Frontal cortex (tissue), 4 donors: ENCODE results near the gene RNU6-9. TPM values are rescaled to one million over a fixed set of nuclear protein-coding genes. Genes with fewer than 3 reads are reported as not detected.

Experiments
- DNase-seq, 2 donors: peaks; one replicate each; pipeline ENCODE4 v3.0.0; 2012; ENCODE audit warnings: low spot score in 2 of 2
- FAIRE-seq: peaks from 2 replicates; lab custom pipeline; 2012; peaks lifted over from hg19 to GRCh38; lab: Jason Lieb, UNC
- total RNA-seq: library from RNA; depleted of rRNA; stranded (reverse); fragments of >200 nt; gene quantifications from one replicate; pipeline ENCODE4 v1.2.3, GENCODE V29; 2014
- donor health status: control.
- donor health status: control.
- donor health status: control.

The RNU6-9 gene
- total RNA-seq, 1 donor from 2014 or later: not detected

GRCh38 chr19:892243-892893 is 916 bp upstream of the RNU6-9 start:
- no peak for DNase-seq

GRCh38 chr19:896434-896833 is 3.1 kb downstream of the RNU6-9 start:
- DNase-seq: no peak
- no peak for FAIRE-seq

More at GRCh38 chr19:892243-892893, 916 bp upstream of the RNU6-9 start:
- FAIRE-seq: no peak

GRCh38 chr19:896999-897398 is 3.7 kb downstream of the RNU6-9 start:
- no peak for DNase-seq
- FAIRE-seq: no peak

GRCh38 chr19:897442-898039 is 4.3 kb downstream of the RNU6-9 start:
- DNase-seq (no peak), FAIRE-seq (no peak)

- FAIRE-seq: no peak
- DNase-seq: no peak
Observed at GRCh38 chr19:898663-899062, 5.4 kb downstream of the RNU6-9 start.

GRCh38 chr19:899336-900042 is 6.2 kb downstream of the RNU6-9 start:
- no peak for FAIRE-seq
- DNase-seq: no peak

GRCh38 chr19:900043-900301 is 6.7 kb downstream of the RNU6-9 start:
- DNase-seq (no peak), FAIRE-seq (no peak)

- no peak for FAIRE-seq
Observed at GRCh38 chr19:900302-901111, 7.2 kb downstream of the RNU6-9 start.

GRCh38 chr19:901216-902092 is 8.2 kb downstream of the RNU6-9 start:
- no peak for DNase-seq
- no peak for FAIRE-seq

More at GRCh38 chr19:900302-901111, 7.2 kb downstream of the RNU6-9 start:
- no peak for DNase-seq

GRCh38 chr19:902093-902370 is 8.7 kb downstream of the RNU6-9 start:
- FAIRE-seq: no peak

GRCh38 chr19:902446-903226 is 9.4 kb downstream of the RNU6-9 start:
- FAIRE-seq (no peak), DNase-seq (no peak)

More at GRCh38 chr19:902093-902370, 8.7 kb downstream of the RNU6-9 start:
- DNase-seq: no peak

- FAIRE-seq: no peak
Observed at GRCh38 chr19:903266-903797, 10.0 kb downstream of the RNU6-9 start.

GRCh38 chr19:904545-904944 is 11.3 kb downstream of the RNU6-9 start:
- no peak for DNase-seq
- FAIRE-seq: no peak

More at GRCh38 chr19:903266-903797, 10.0 kb downstream of the RNU6-9 start:
- no peak for DNase-seq

GRCh38 chr19:906480-906879 is 13.2 kb downstream of the RNU6-9 start:
- DNase-seq: no peak
- FAIRE-seq: no peak

- FAIRE-seq: no peak
- no peak for DNase-seq
Observed at GRCh38 chr19:907183-907853, 14.0 kb downstream of the RNU6-9 start.

GRCh38 chr19:911197-912033 is 18.1 kb downstream of the RNU6-9 start:
- FAIRE-seq: no peak
- DNase-seq: no peak
